ENCODE results near the gene C7orf57.

Gene C7orf57

GRCh38 chr7:48094861-48095293, 59.5 kb downstream of the C7orf57 start:
- Histone ChIP-seq H3K36me3 (ENCODE audit: control insufficient read depth, insufficient read depth, low read length) (no peaks in the 10 kb centered on the region), H3K27me3 (replicated peaks; ENCODE audit: control insufficient read depth, insufficient read depth, low read length) (no peaks in the 10 kb centered on the region), H3K4me3 (replicated peaks; ENCODE audit: low read depth, low read length) (no peak overlapping the region)
- TF ChIP-seq CTCF (IDR thresholded peaks at IDR 0.05; ENCODE audit: insufficient read depth, low read length, poor library complexity, severe bottlenecking) = no peak
- no peak for DNase-seq (ENCODE audit: extremely low read depth, insufficient read length)

- no peak for TF ChIP-seq CTCF (IDR thresholded peaks at IDR 0.05; ENCODE audit: insufficient read depth, low read length, poor library complexity, severe bottlenecking)
- H3K27me3 ChIP-seq (replicated peaks; ENCODE audit: control insufficient read depth, insufficient read depth, low read length) = no peaks in the 10 kb centered on the region
- no peaks in the 10 kb centered on the region for H3K36me3 ChIP-seq (ENCODE audit: control insufficient read depth, insufficient read depth, low read length)
- H3K4me3 ChIP-seq (replicated peaks; ENCODE audit: low read depth, low read length) = no peak overlapping the region
- DNase-seq (ENCODE audit: extremely low read depth, insufficient read length) = no peak
Observed at GRCh38 chr7:48096273-48096672, 60.9 kb downstream of the C7orf57 start.

GRCh38 chr7:48097521-48098231, 62.3 kb downstream of the C7orf57 start:
- H3K27me3 ChIP-seq (replicated peaks; ENCODE audit: control insufficient read depth, insufficient read depth, low read length) = no peaks in the 10 kb centered on the region
- no peak for TF ChIP-seq CTCF (IDR thresholded peaks at IDR 0.05; ENCODE audit: insufficient read depth, low read length, poor library complexity, severe bottlenecking)
- no peaks in the 10 kb centered on the region for H3K36me3 ChIP-seq (ENCODE audit: control insufficient read depth, insufficient read depth, low read length)
- no peak overlapping the region for H3K4me3 ChIP-seq (replicated peaks; ENCODE audit: low read depth, low read length)
- no peak for DNase-seq (ENCODE audit: extremely low read depth, insufficient read length)

- no peak for DNase-seq (ENCODE audit: extremely low read depth, insufficient read length)
- H3K36me3 ChIP-seq (ENCODE audit: control insufficient read depth, insufficient read depth, low read length) = no peaks in the 10 kb centered on the region
- TF ChIP-seq CTCF (IDR thresholded peaks at IDR 0.05; ENCODE audit: insufficient read depth, low read length, poor library complexity, severe bottlenecking) = no peak
- H3K27me3 ChIP-seq (replicated peaks; ENCODE audit: control insufficient read depth, insufficient read depth, low read length) = no peaks in the 10 kb centered on the region
- no peak overlapping the region for H3K4me3 ChIP-seq (replicated peaks; ENCODE audit: low read depth, low read length)
Observed at GRCh38 chr7:48098846-48099245, 63.5 kb downstream of the C7orf57 start.

GRCh38 chr7:48099781-48100180, 64.4 kb downstream of the C7orf57 start:
- TF ChIP-seq CTCF (IDR thresholded peaks at IDR 0.05; ENCODE audit: insufficient read depth, low read length, poor library complexity, severe bottlenecking) = no peak
- Histone ChIP-seq H3K4me3 (replicated peaks; ENCODE audit: low read depth, low read length) (no peak overlapping the region), H3K36me3 (ENCODE audit: control insufficient read depth, insufficient read depth, low read length) (no peaks in the 10 kb centered on the region), H3K27me3 (replicated peaks; ENCODE audit: control insufficient read depth, insufficient read depth, low read length) (no peaks in the 10 kb centered on the region)
- no peak for DNase-seq (ENCODE audit: extremely low read depth, insufficient read length)

GRCh38 chr7:48101352-48101751, 66.0 kb downstream of the C7orf57 start:
- Histone ChIP-seq H3K27me3 (replicated peaks; ENCODE audit: control insufficient read depth, insufficient read depth, low read length) (no peaks in the 10 kb centered on the region), H3K4me3 (replicated peaks; ENCODE audit: low read depth, low read length) (no peak overlapping the region), H3K36me3 (ENCODE audit: control insufficient read depth, insufficient read depth, low read length) (no peaks in the 10 kb centered on the region)
- no peak for DNase-seq (ENCODE audit: extremely low read depth, insufficient read length)
- TF ChIP-seq CTCF (IDR thresholded peaks at IDR 0.05; ENCODE audit: insufficient read depth, low read length, poor library complexity, severe bottlenecking) = no peak
